ENCODE data around the gene CXCL12. TPM values are rescaled to one million over a fixed set of nuclear protein-coding genes. Genes with fewer than 3 reads are reported as not detected.
A peak's percentile ranks its signal among the peaks of the same experiment; 100 is the strongest.

Gene CXCL12
- polyA plus RNA-seq: not detected

DNA sequence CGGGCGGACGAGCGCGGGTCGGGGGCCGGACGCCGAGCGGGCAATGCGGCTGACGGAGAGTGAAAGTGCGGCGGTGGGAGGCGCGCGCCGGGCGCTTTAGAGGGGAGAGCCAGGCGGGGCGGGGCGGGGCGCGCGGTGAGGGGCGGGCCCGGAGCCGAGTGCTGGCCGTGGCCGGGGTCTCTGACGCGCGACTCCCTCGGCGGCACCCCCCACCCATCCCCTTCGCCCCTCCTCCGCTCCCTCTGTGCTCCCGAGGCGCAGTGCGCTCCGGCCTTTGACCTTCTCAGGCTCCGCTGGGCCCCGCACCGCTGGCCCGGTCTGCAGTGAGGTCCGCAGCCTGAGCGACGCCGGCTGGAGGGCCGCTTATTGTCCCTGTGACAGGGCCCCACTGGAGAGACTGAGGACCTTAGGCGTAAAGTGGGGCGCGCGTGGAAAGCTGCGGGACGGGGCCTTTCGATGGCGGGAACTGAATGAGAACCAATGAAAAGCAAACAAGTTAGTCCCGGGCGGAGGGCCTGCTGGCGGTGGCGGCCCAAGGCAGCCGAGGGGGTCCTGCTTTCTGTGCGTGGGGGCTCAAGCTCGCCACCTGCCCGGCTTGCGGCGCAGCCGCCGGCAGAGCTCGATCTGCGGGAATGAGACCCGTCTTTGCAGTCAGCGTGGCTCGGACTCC lies at the start of gene CXCL12:
Gene CXCL12, minus strand, starts transcription at position 72 of the 670 bp plus-strand sequence. CDS start 92 bp downstream, outside the sequence.
- H3K9me3 Mint-ChIP-seq: no peaks in the 10 kb centered on the region
- peaks cover 1% of the 10 kb centered on the region for H3K36me3 Mint-ChIP-seq
- H3K27me3 Mint-ChIP-seq: peaks cover 24% of the 10 kb centered on the region
- peaks cover 0 to 3% (median 2%) of the 10 kb centered on the region in 3 donors for H3K4me1 Mint-ChIP-seq
- H3K4me3 Mint-ChIP-seq: peak within 1 kb of the TSS in 1 of 4 donors; percentile 83
- no peak within 1 kb of the TSS for H3K27ac Mint-ChIP-seq

DNA sequence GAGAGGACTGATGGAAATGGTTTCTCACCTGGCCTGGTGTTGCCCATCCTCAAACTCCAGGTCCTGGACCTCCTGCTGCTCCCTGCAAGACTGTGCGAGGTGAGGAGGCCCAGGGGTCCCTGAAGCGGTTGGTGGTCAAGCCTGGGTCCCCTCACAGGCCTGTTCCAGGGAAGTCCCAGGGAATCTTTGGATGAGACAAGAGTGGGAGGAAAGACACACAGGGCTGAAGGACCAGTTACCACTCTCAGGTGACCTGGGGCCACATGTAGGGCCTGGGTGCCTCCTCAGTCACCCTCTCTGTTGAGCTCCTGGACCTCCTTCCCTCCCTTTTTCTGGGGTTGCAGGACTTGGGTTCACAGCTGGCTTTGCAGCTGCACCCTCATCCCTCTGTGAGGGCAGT lies 42.6 kb upstream of the CXCL12 start:
- no peak overlapping the region for H3K27ac Mint-ChIP-seq
- no peaks in the 10 kb centered on the region for H3K4me1 Mint-ChIP-seq
- no peak overlapping the region for H3K4me3 Mint-ChIP-seq
- no peaks in the 10 kb centered on the region for H3K27me3 Mint-ChIP-seq
- peaks cover 0 to 18% (median 6%) of the 10 kb centered on the region in 3 donors for H3K9me3 Mint-ChIP-seq
- peaks cover 1% of the 10 kb centered on the region for H3K36me3 Mint-ChIP-seq

GRCh38 chr10:44427037-44427436 lies 42.1 kb upstream of the CXCL12 start:
- Mint-ChIP-seq H3K36me3 (peaks cover 1% of the 10 kb centered on the region), H3K4me1 (no peaks in the 10 kb centered on the region), H3K4me3 (no peak overlapping the region), H3K27me3 (no peaks in the 10 kb centered on the region), H3K27ac (no peak overlapping the region), H3K9me3 (peaks cover 0 to 14% (median 3%) of the 10 kb centered on the region in 3 donors)

- H3K27me3 Mint-ChIP-seq: no peaks in the 10 kb centered on the region
- no peaks in the 10 kb centered on the region for H3K4me1 Mint-ChIP-seq
- no peak overlapping the region for H3K4me3 Mint-ChIP-seq
- no peak overlapping the region for H3K27ac Mint-ChIP-seq
- H3K9me3 Mint-ChIP-seq: peaks cover 0 to 11% (median 2%) of the 10 kb centered on the region in 3 donors
- H3K36me3 Mint-ChIP-seq: peaks cover 1% of the 10 kb centered on the region
These were observed 41.5 kb upstream of the CXCL12 start for GRCh38 chr10:44426247-44427034.

DNA sequence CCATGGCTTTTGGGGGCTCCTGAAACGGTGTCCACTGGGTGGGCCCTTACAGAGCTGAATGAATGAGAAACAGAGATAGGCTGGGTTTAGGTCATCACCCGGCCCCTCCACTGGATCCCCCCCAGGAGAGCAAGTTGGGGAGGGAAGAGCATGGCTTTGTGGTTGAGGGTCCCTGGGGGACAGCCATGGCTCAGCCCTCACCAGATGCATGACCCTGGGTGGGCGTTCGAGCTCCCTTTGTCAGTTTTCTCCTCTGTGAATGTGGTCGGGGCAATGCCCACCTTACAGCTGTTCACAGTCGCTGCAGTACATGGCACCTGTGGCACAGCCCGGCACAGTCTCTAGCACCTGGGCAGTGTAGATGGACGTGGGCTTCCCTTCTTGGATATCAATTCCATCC lies 40.6 kb upstream of the CXCL12 start:
- Mint-ChIP-seq H3K4me1 (no peaks in the 10 kb centered on the region), H3K4me3 (no peak overlapping the region), H3K9me3 (peaks cover 0 to 4% (median 0%) of the 10 kb centered on the region in 3 donors)

DNA sequence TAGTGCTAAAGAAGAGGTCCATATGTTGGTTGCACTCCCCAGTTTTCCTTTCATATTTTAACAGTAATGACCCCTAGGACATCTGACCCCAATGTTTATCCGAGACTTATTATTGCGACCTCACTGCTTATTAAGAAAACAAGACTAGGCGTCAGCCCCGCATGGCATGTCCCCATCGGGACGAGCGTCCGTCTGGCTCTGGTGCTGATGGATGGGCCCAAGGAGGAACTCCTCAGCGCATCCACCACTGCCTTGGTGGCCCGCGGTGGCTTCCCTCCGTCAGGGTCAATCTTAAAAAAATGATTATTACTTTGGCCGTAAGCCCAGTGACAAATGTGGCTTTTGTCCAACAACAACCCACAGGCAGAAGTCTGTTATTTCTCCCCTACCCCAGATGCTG lies 40.1 kb upstream of the CXCL12 start:
- Mint-ChIP-seq H3K4me3 (no peak overlapping the region), H3K9me3 (no peaks in the 10 kb centered on the region), H3K27me3 (no peaks in the 10 kb centered on the region), H3K36me3 (peaks cover 1% of the 10 kb centered on the region), H3K27ac (no peak overlapping the region), H3K4me1 (no peaks in the 10 kb centered on the region)

More for the DNA sequence above, 40.6 kb upstream of the CXCL12 start:
- Mint-ChIP-seq H3K36me3 (peaks cover 1% of the 10 kb centered on the region), H3K27me3 (no peaks in the 10 kb centered on the region), H3K27ac (no peak overlapping the region)

DNA sequence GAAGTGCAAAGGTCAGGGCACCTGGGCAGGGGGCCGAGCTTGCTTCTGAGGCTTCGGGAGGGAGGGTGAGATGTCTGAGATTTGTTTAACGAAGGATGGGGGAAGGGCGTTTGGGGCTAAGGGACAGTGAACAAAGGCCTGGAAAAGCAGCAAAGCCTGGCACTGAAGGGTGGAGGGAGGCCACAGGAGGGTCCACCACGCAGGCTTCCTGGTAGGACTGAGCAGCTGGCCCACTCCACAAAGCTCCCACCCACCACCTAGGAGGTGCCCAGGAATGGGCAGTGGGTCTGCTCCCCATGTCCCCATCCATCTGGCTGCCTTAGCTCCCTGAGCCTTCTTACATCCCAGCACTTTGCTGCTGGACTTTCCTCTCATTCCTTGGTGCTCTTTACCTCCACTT lies 39.4 kb upstream of the CXCL12 start:
- Mint-ChIP-seq H3K36me3 (peaks cover 1% of the 10 kb centered on the region), H3K9me3 (no peaks in the 10 kb centered on the region), H3K4me1 (no peaks in the 10 kb centered on the region), H3K27me3 (no peaks in the 10 kb centered on the region), H3K27ac (no peak overlapping the region), H3K4me3 (no peak overlapping the region)

GRCh38 chr10:44422570-44423101 lies 37.7 kb upstream of the CXCL12 start:
- Mint-ChIP-seq H3K4me1 (no peaks in the 10 kb centered on the region), H3K9me3 (no peaks in the 10 kb centered on the region), H3K27ac (no peak overlapping the region), H3K4me3 (no peak overlapping the region), H3K27me3 (no peaks in the 10 kb centered on the region), H3K36me3 (no peaks in the 10 kb centered on the region)

DNA sequence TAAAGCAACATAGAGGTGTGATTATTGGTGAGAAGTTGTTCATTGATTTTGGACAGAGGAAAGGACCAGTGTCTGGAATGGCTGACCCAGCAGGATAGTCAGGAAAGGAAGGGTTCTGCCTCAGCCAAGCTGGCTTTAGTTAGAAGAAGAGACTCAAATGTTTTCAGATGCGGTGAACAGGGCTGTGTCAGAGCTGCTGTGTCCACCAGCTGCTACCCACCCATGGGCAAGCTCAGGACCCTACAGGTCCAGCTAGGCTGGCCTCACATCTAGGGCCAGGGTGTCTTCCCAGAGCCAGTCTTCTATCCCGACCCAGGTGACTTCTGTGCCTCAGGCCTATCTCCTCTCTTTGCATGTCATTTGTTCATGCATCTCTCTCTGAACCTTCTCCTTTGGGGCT lies 37.3 kb upstream of the CXCL12 start:
- Mint-ChIP-seq H3K4me1 (no peaks in the 10 kb centered on the region), H3K36me3 (no peaks in the 10 kb centered on the region), H3K9me3 (no peaks in the 10 kb centered on the region), H3K27me3 (no peaks in the 10 kb centered on the region), H3K27ac (no peak overlapping the region), H3K4me3 (no peak overlapping the region)

DNA sequence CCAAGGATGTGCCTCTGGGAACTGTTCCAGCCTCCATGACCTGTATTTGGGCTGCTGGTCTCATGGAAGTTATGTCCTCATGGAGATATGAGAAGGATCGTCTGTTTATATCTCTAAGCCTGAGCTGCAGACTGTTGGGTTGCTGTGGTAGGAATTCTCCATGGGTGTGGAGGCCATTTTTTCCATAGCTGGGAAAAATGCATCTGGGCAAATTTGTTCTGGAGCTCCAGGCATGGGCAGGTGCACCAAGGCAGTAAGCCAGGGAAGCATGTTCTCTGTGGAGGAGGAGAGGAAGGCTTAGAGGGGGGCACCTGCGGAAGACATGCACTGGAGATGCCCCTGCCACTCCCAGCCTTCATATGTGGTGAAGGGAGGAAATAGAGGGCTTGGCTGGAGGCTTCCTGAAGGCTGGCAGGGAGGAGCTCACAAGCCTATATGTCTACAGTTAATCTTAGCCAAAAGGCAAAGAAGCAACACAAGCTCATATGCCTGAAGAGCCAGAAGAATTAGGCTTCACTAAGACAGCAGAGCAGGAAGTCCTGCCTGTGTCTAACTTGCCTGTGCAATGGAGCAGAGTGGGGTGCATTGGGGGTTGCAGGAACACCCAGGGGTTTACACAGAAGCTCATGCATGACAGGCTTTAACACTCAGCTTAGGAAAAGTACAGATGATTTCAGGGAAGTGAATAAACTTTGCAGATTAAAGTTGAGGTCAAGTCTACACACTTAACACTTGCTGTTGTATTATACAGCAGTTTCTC lies 35.1 kb upstream of the CXCL12 start:
- Mint-ChIP-seq H3K36me3 (no peaks in the 10 kb centered on the region), H3K4me1 (no peaks in the 10 kb centered on the region), H3K27me3 (no peaks in the 10 kb centered on the region), H3K4me3 (no peak overlapping the region), H3K9me3 (peaks cover 0 to 8% (median 6%) of the 10 kb centered on the region in 3 donors), H3K27ac (peak overlapping the region in 1 of 3 donors; percentile 25)

DNA sequence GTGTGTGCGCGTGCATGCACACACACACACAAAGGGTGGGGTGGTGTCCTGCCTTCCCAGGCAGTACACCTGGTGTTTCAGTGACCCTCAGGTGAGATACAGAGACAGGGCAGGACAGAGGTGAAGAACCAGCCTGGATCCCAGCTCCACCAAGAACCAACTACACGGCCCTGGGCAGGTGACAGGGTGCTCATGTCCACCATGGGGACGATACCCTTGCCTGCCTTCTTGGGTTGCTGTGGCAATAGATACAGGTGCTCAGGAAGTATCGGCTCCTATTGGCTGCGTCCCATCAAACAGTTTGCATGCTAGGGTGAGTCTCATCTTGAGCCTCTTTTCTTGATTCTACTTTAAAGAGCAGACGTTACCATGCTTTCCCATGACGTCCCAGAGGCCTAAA lies 33.7 kb upstream of the CXCL12 start:
- Mint-ChIP-seq H3K9me3 (peaks cover 0 to 8% (median 6%) of the 10 kb centered on the region in 3 donors), H3K36me3 (no peaks in the 10 kb centered on the region), H3K4me3 (no peak overlapping the region), H3K27ac (no peak overlapping the region), H3K27me3 (no peaks in the 10 kb centered on the region), H3K4me1 (no peaks in the 10 kb centered on the region)

- Mint-ChIP-seq H3K36me3 (peaks cover 2% of the 10 kb centered on the region), H3K27ac (peak overlapping the region in 1 of 3 donors; percentile 65), H3K9me3 (peaks cover 0 to 8% (median 6%) of the 10 kb centered on the region in 3 donors), H3K4me1 (no peaks in the 10 kb centered on the region), H3K4me3 (no peak overlapping the region), H3K27me3 (no peaks in the 10 kb centered on the region)
These were observed 32.9 kb upstream of the CXCL12 start for GRCh38 chr10:44417761-44418160.

- no peak overlapping the region for H3K4me3 Mint-ChIP-seq
- peaks cover 3% of the 10 kb centered on the region for H3K27me3 Mint-ChIP-seq
- H3K9me3 Mint-ChIP-seq: peaks cover 2 to 8% (median 6%) of the 10 kb centered on the region in 3 donors
- no peak overlapping the region for H3K27ac Mint-ChIP-seq
- H3K4me1 Mint-ChIP-seq: no peaks in the 10 kb centered on the region
- peaks cover 2% of the 10 kb centered on the region for H3K36me3 Mint-ChIP-seq
These were observed 32.0 kb upstream of the CXCL12 start for GRCh38 chr10:44416936-44417335.

- peaks cover 5 to 8% (median 6%) of the 10 kb centered on the region in 3 donors for H3K9me3 Mint-ChIP-seq
- H3K27ac Mint-ChIP-seq: no peak overlapping the region
- H3K4me1 Mint-ChIP-seq: no peaks in the 10 kb centered on the region
- peaks cover 5% of the 10 kb centered on the region for H3K27me3 Mint-ChIP-seq
- H3K4me3 Mint-ChIP-seq: no peak overlapping the region
- peaks cover 2% of the 10 kb centered on the region for H3K36me3 Mint-ChIP-seq
These were observed 31.3 kb upstream of the CXCL12 start for GRCh38 chr10:44416021-44416771.
